Activated T-cell treated with anti-CD3 and anti-CD28 coated beads, Interleukin-2, amount 50 U/mL, for 1 hour (primary cell): ENCODE data around the gene C5orf58.

Experiments used
- DNase-seq: peaks from one replicate; pipeline ENCODE4 v3.0.0-alpha.2; 2020

C5orf58 gene

GRCh38 chr5:170261528-170262043, 28.8 kb downstream of the C5orf58 start:
- no peak for DNase-seq

GRCh38 chr5:170262061-170263045, 29.6 kb downstream of the C5orf58 start:
- DNase-seq = no peak

- DNase-seq = no peak
Measured at GRCh38 chr5:170263906-170264305, 31.1 kb downstream of the C5orf58 start.

GRCh38 chr5:170265522-170265921, 32.7 kb downstream of the C5orf58 start:
- DNase-seq = no peak

- DNase-seq = peak; percentile 64
Measured at GRCh38 chr5:170266570-170267381, 34.0 kb downstream of the C5orf58 start.

- DNase-seq = peak; percentile 79
Measured at GRCh38 chr5:170267431-170268152, 34.8 kb downstream of the C5orf58 start.

GRCh38 chr5:170268153-170268689, 35.4 kb downstream of the C5orf58 start:
- no peak for DNase-seq

- DNase-seq = no peak
Measured at GRCh38 chr5:170268884-170269283, 36.1 kb downstream of the C5orf58 start.

- no peak for DNase-seq
Measured at GRCh38 chr5:170269579-170269978, 36.8 kb downstream of the C5orf58 start.

- DNase-seq = no peak
Measured at GRCh38 chr5:170270293-170271069, 37.7 kb downstream of the C5orf58 start.

- DNase-seq = peak; percentile 63
Measured at GRCh38 chr5:170273968-170274710, 41.4 kb downstream of the C5orf58 start.

- peak; percentile 54 for DNase-seq
Measured at GRCh38 chr5:170275376-170275994, 42.7 kb downstream of the C5orf58 start.

- DNase-seq = no peak
Measured at GRCh38 chr5:170276140-170276539, 43.4 kb downstream of the C5orf58 start.

- DNase-seq = peak; percentile 33
Measured at GRCh38 chr5:170277867-170278281, 45.1 kb downstream of the C5orf58 start.

- peak; percentile 86 for DNase-seq
Measured at GRCh38 chr5:170278611-170279458, 46.0 kb downstream of the C5orf58 start.

- no peak for DNase-seq
Measured at GRCh38 chr5:170279459-170279817, 46.7 kb downstream of the C5orf58 start.

- peak; percentile 19 for DNase-seq
Measured at GRCh38 chr5:170280011-170280493, 47.3 kb downstream of the C5orf58 start.

- peak; percentile 19 for DNase-seq
Measured at GRCh38 chr5:170283296-170283695, 50.5 kb downstream of the C5orf58 start.

GRCh38 chr5:170284231-170284630, 51.4 kb downstream of the C5orf58 start:
- DNase-seq = no peak
